IPS-NIHi7 (cell line): ENCODE results near the gene TFAP2A.

ENCODE experiments used
- DNase-seq: peaks from one replicate; pipeline ENCODE4 v3.0.0; 2012; ENCODE audit warnings: mixed read lengths; ENCODE audit errors: extremely low spot score

The TFAP2A gene

GRCh38 chr6:10399451-10399850 lies 15.4 kb downstream of the TFAP2A start:
- no peak for DNase-seq

DNA sequence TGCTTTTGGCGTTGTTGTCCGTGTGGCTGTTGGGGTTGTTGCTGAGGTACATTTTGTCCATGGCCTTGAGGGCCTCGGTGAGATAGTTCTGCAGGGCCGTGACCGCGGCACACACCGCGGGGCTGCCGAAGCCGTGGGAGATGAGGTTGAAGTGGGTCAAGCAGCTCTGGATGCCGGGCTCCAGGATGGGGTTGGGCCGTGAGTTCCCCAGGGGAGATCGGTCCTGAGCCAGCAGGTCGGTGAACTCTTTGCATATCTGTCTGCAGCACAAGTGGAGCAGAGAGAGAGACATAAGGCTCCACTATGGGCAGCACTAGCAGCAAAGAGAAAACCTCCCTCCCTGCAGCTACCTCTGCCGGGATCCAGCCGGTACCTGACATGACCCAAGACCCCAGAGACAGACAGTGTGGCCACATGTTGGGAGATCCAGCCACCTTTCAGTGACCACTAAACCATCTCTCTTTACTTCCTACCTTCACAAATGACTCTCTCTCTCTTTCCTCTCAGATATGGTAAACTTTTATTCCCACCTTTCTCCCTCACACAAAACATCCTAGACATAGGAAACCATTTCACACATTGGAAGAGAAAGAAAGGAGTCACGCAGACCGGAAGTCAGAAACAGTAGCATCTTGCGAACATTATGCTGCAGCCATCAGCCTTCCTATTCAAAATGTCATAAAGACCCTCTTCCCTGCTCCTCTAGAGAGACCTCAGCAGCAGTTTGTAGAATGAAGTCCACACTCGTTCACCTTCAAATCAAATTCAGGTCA lies 16.2 kb downstream of the TFAP2A start:
- no peak for DNase-seq

DNA sequence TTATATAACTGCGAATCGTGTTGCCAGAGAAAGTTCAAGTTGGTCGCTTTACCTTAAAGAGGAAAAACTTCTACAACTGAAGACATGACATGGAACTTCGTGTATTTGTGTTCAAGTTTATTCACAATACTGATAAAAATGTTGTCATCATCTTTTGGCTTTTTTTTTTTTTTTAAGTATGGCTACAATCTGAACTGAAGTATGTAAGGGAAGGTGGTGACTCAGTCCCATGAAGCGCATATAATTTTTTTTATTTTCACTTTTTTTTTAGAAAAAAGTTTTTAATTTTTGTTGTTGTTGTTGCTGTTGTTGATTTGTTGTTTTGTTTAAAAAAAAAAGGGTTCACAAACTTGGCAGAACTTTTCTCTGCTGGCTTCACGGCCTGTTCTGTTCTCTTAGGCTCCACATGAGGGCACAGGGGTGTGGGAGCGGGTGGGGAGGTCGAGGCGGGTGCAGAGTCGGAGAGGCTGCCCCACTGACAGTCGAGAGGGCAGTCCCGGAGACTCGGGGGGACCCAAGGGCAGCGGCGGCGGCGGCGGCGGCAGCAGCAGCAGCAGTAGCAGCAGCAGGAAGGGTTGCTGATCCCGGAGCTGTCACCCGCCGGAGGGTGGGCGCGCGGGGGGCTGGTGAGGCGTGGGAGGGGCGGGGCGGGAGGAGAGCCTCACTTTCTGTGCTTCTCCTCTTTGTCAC lies 17.0 kb downstream of the TFAP2A start:
- no peak for DNase-seq

DNA sequence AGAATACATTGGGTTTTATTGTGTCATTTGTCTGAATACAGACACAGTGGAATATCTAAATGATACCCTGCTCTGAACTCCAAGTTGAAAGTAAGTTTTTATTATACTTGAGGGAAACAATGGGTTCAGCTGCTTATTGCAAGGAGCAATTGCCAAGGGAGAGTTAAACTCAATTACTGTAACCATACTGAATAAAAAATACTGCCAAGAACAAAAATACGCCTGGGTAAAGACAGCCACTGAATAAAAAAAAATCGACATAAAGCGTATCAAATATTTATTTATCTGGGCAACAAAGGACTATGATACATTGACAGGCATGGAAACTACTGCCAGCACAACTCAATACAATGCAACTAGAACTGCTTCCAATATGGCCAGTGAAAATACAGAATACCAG lies 18.1 kb downstream of the TFAP2A start:
- DNase-seq: no peak

GRCh38 chr6:10395704-10396546 lies 18.9 kb downstream of the TFAP2A start:
- DNase-seq: no peak

DNA sequence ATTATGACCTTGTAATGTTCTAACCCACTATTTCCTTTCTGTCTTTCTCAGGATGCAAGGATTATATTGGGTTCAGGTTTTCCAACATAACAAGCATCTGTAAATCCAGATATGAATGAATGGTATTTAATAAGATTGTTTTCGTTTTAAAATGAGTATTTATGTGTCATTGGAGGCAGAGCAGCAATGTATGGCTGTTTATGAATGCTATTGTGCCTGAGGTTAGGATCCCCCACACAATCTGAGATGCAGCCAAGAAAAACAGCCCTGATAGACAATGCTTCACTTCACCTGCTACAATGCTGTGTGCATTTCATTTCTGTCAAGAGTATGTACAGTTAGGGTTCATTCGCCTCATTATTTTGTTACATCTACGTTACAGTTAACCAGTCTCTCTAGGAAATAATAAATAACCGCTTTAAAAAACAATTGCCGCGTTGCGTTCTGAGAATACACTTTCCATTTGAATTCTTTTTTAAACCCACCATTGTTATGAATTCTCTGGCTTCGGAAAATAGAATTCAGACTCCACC lies 19.6 kb downstream of the TFAP2A start:
- DNase-seq: no peak

DNA sequence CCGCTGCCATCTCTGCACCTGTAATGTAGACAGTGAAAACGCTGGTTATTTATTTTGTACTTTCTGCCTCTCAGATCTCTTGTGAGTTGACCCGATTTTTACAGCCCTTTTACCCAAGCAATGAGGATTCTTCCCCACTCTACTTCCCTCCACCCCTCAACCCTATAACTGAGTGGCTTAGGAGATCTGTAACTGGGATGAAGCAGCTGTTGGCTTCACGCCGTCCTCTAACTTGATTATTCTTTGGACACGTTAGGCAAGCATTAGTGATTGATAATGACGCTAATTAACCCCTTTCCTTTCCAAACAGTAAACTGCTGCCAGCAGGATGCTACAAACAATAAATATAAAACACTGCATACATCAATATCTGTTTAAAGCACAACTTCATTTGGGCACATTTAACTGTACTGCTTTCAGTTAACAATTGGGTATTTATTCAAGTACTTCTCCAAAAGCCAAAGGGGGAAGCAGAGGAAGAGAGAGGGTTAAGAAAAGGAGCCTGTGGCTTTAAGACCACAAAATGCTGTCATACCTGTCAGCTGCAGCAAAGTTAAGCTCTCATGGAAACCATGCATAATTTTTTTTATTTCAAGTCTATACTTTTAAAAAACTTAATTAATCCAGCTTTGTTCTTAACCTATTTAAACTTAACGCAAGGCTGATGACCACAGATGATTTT lies 21.2 kb downstream of the TFAP2A start:
- no peak for DNase-seq

- no peak for DNase-seq
Measured at GRCh38 chr6:10391799-10392198, 23.1 kb downstream of the TFAP2A start.

GRCh38 chr6:10391299-10391630 lies 23.6 kb downstream of the TFAP2A start:
- no peak for DNase-seq

DNA sequence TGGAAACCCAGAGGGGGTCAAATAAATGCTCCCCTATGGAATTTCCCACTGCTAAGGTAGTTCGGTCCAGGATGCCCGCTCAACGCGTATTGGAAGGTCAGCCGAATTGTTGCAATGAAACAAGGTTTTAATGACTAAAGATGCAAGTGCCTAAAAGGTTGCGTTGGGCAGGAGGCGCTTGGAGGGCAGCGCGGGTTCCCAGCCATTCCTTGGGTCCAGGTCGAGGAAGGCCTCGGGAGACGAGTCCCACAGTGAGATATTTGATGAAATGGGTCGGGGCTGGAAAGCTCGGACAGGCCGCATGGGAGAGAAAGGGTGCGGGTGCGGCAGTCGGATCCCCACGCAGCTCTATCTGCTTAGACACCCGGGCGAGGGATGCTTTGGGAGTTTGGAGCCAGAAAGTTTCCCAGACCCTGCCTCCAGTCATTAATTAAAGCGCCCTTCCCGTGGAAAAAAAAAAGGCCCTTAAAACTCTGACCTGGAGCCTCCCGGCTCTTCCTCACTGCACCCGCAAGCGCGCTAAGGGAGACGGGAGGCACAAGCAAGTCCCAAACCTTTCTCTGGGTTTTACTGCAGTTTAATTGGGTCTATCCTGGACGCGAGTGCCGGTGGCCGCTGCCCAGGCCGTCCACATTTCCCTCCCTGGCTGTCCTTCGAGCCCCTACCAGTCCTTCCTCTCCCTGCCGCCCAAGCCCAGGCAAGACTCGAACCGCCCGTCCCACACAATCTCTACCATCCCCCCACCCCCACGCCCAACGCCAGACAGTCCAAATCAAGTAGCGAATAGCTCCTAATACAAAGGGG lies 24.2 kb downstream of the TFAP2A start:
- no peak for DNase-seq

DNA sequence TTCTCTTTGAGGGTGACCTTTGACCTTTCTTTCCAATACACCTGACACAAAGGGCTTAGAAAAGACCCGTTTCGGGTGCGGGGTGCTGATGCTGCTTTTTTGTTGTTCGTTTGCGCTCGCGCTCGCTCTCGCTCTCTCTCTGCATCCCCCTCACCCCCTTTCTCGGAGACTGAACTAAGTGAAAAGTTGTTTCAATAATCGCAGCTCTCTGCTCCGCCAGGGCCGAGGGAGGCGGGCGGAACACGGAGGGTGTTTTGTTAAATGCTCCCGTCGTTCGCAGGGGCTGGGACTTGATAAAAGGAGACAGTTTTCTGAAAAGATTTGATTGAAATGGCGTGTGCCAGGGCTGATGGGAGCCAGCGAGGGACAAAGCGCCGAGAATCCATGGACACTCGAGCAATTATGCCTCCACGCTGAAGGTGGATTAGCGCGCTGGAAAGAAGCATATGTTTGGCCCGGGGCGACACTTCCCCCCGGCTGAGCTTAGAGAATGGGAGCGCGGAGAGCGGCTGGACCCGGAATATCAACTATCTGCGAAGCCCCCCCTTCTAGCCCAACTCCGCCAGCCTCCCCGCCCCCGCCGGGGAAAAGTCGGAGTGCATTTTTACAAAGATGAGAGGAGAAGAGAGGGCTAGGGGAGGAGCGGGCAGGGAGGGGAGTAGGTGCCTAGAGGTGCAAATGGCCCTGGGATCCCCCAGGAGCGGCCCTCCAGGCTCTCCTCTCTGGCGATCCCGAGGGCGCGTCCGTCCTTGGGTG lies 25.0 kb downstream of the TFAP2A start:
- no peak for DNase-seq

GRCh38 chr6:10386756-10387654 lies 27.9 kb downstream of the TFAP2A start:
- no peak for DNase-seq

- DNase-seq: no peak
Measured at GRCh38 chr6:10386220-10386619, 28.7 kb downstream of the TFAP2A start.

DNA sequence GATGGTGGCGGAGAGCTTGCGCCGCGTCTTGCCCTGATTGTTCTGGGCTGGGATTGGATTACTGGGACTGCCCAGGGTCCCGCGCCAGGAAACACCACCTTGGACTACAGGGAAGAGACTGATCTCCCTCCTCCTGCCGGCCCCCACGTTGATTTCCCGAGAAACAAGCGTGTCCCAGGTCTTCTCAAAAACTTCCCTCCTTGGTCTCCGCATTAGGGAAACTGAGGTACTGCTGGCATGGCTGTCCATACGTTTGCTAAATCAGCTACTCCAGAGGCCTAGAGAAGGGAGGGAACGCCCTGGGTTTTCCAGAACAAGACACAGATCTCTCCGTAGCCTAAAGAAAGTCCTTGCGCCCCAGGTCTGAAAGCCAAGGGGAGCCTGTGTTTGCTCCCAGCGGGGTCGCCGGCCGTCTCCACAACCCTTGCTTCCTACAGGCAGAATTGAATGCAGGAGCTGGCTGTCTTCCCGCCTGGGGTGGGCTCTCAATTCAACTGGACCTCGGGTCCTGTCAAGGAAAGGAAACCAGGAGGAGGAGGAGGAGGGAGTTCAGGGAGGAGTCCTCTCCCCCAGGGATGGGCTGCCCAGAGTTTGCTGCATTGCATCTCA lies 29.2 kb downstream of the TFAP2A start:
- DNase-seq: peak; percentile 44

GRCh38 chr6:10384610-10385523 lies 30.0 kb downstream of the TFAP2A start:
- no peak for DNase-seq

GRCh38 chr6:10384091-10384609 lies 30.7 kb downstream of the TFAP2A start:
- no peak for DNase-seq

DNA sequence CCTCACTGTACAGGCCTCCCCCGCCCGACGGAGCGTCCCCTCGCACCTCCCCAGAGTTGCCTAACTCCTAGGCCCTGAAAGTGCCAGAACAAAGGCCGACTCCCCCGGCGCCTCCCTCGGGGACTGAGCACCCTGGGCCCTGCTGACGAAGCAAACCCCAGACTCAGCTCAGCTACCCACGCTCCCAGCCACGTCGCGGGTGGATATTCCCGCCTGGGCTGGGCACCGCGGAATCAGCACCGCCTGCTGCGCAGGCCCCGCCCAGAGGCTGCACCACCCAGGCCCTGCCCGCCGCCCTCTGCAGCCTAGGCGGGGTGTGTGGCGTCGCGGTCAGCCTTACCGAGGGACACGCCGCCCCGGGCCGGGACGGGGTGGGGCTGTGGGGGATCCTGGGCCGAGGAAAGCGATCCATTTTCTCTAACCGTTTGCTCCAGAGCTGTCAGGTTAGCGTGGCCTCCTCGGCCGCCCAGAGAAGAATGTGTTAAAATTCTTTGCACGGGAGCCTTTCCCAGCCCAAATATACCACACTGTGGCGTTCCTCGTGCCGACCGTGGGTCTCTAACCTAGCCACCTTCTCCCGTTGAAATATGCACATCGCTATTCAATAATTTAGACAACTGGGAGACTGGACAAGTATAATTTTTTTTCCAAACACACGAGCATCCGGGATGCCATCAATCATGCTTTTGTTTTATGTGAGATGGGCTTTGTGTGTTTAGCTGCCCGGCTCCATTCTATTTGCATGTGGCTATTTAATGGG lies 31.4 kb downstream of the TFAP2A start:
- no peak for DNase-seq
